Astrocyte of the hippocampus (primary cell): ENCODE measurements around the gene TCEANC2.

Experiments used
- DNase-seq: peaks from one replicate; pipeline ENCODE4 v3.0.0; 2011; ENCODE audit warnings: low read depth, low spot score

The TCEANC2 gene

GRCh38 chr1:54114001-54114400 lies 60.6 kb downstream of the TCEANC2 start:
- DNase-seq, result no peak

DNA sequence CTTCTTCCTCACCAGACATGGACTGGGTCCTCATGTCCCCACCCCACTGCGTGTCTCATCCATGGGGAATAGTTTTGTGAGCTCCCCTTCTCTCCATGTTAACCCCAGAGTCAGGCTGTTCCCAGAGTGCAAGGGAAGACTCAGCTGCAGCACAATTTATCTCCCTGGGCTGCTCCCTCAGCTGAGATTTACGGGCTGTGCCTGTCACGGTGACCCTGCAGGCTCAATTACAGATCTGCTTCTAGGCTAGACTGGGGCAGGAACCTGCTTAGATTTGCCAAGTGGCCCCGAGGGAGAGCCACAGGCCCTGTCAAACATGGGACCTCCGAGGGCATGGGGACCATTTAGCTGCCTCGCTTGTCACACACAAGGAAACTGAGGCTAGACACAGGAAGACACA lies 61.5 kb downstream of the TCEANC2 start:
- DNase-seq, result no peak

- no peak for DNase-seq
Measured at GRCh38 chr1:54115520-54115919, 62.1 kb downstream of the TCEANC2 start.

GRCh38 chr1:54117815-54118563 lies 64.6 kb downstream of the TCEANC2 start:
- DNase-seq, result peak; percentile 14

DNA sequence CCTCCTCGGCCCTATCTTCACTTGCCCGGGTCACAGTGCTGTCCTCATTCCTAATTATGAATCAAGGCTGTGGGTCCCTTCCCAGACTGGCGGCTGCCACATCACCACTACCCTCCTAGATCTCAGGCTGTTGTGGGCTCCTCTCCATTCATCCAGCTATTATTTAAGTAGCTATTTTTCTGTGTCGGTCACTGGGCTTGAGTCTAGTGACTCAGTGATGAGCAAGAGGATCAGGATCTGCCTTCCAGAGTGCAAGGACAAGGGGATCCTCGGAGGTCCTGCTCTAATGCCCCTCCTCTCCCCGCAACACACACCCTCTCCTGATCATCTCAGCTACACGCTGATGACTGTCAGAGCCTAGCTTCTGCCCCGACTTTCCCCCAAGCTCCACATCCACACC lies 65.3 kb downstream of the TCEANC2 start:
- peak; percentile 82 for DNase-seq

- no peak for DNase-seq
Measured at GRCh38 chr1:54120018-54120697, 66.8 kb downstream of the TCEANC2 start.

DNA sequence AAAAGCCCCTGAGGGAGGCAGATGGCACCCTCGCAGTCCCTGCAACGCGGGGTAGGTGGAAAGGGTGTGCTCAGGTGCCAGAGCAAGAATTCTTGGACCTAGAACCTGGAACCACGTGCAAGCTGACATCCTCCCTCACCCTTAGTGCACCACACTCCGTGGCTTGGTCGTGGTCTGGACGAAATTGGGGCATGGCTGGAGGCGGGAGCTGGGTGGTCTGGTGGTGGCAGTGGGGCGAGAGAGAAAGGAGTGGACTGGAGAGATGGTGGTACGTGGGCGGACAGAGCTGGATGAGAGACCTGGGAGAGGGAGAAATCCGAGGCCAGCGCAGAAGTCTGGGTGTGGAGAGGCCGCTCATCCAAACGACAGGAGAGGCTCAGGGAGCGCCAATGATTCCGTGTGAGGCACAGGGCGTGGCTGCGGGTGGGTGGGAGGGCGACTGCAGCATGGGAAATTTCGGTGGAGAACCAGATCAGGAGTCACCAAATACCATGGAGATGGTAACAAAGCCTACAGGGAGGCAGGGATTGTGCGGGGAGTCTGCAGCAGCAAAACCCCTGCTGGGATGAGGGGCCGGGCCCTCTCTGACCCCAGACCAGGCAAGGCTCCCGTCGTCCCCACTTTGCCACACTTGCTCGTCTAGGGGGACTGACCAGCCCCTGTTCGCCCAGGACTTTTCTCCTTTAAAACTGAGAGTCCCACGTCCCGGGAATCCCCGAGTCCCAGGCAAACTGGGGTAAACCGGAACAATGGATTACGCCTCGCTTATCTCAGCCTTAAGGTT lies 67.5 kb downstream of the TCEANC2 start:
- DNase-seq, result peak; percentile 17

DNA sequence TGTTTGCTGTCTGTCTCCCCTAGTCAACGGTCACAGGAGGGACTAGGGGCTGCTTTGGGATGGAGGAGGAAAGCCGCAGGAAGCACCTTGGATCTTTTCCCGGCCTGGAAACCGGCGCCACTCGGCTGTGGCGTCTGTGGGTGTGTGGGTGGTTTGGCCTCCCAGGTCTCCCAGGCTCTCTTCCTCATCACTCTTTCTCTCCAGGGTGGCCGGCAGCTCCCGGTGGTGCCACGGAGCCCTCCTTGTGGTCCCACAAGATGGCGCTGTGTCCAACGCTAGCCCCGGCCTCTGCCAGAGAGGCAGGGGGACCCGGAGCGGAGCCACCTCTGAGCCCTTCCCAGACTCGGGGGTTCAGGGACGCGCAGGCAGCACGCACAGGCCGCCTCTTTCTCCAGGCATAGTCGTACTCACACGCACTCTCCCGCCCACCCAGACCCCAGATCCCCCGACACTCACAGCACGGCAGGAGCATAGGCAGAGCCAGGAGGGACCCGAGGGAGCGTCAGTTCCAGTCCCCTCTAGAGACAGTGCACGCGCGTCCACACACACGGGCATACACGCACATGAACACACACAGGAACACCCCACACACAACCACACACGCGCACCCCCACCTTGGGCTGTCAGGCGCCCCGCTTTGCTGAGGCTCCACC lies 68.2 kb downstream of the TCEANC2 start:
- DNase-seq, result peak; percentile 95

GRCh38 chr1:54122135-54122751 lies 68.8 kb downstream of the TCEANC2 start:
- DNase-seq, result no peak

DNA sequence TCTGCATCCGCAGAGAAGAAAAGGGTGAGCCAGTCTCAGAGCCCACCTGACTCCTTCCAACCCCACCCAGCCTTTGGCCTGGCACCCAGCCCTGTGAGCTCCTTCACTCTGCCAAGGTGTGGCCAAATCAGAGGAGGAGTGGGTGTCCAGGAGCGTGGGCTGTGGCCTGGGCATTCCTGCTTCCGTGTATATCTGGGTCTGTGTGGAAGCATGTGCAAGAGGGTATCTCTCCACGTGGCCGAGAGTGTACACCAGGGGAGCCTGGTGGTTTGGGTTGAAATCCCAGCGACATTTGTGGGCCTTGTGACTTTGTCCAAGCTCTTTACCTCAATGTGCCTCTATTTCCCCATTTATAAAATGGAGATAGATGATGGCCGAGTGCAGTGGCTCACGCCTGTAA lies 69.6 kb downstream of the TCEANC2 start:
- DNase-seq, result no peak

- DNase-seq, result no peak
Measured at GRCh38 chr1:54124472-54124871, 71.1 kb downstream of the TCEANC2 start.

DNA sequence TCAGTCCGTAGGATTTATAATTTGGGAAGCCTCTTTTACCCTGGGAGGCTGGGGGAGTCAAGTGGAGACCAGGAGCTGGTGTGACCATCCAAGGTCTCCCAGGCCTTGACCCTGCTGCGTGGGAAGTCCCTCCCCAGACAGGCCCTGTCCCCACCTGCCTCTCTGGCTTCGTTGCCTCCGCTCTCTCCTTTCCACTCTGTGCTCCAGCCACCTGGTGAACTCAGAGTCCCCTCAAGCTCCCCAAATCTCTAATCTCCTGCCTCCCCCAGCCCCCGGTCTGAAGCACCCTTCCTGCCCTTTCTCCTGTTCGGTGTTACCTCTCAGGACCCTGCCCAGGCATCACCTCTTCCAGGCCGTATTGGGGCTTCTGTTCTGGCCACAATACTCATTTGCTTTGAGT lies 71.5 kb downstream of the TCEANC2 start:
- DNase-seq, result no peak

DNA sequence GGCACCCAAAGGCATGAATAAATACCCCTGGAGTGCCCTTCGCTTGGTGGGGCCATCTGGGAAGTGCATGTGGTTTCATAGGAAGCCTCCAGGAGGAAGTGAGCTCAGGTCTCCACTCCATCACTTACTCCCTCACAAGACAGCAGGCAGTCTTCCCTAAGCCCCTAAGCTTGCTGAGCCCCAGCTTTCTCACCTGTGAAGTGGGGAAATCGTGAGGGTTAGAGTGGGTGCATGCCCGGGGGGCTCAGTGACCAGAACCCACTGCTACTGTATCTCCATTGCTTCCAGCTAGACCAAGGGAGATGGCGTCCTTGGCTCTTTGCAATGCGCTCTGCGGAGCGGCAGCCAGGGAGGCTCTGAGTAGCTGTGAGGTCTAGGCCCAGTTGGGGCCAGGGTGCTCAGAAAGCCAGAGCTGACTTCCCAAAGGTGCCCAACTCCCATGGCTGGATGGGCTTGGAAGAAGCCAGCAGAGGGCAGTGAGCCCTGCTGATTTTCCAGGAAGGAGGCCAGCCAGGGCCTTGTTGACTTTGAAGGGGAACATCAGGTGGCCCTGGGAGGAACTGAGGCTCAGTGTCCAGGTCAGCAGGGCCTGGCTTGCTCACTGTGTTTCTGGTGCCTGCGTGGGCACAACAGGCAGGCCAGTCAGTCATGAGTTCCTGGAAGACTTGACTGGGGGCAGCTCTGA lies 72.1 kb downstream of the TCEANC2 start:
- peak; percentile 32 for DNase-seq

DNA sequence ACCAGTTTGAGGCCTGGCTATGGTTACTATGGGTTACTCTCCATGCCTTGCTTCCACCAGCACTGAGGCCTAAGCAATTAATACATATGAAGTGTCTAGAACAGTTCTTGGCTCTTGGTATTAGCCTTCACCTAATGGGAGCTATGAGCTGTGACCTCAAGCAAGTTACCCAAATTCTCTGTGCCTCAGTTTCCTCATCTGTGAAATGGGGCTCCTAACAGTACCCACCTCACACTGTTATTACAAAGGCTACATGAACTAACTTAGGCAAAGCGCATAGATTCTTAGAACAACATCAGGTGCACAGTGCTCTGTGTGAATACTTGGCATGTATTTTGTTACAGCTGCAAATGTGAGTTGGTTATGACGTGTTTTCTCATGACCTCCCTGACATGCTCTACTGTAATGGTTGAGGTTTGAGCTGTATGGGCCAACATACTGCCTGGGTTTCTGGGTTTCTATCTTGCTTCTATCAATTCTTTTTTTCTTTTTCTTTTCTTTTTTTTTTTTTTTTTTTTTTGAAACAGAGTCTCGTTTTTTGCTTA lies 72.9 kb downstream of the TCEANC2 start:
- DNase-seq, result no peak

GRCh38 chr1:54127594-54128300 lies 74.3 kb downstream of the TCEANC2 start:
- DNase-seq, result no peak

GRCh38 chr1:54129858-54130257 lies 76.5 kb downstream of the TCEANC2 start:
- DNase-seq, result no peak

- DNase-seq, result no peak
Measured at GRCh38 chr1:54131419-54131818, 78.0 kb downstream of the TCEANC2 start.

DNA sequence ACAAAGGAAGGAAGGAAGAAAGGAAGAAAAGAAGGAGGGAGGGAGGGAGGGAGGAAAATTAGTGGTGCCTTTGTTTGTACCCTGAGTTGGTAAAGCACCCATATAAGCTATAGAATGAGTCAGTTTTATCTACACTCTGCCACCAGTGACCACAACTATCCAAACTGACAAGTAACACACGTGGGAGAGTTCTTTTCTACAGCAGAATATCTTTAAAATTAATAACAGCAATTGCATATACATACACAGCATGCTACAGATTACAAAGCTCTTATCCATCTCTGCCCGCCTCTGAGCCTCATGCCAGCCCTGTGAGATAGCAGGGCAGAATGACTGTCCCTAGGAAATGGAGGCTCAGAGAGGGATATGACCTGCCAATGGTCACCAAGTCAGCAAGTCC lies 79.1 kb downstream of the TCEANC2 start:
- DNase-seq, result no peak

GRCh38 chr1:54134295-54134694 lies 80.9 kb downstream of the TCEANC2 start:
- DNase-seq, result no peak
